GF-D8 (cell line): ENCODE measurements around the gene FAM53B.

Experiments used
- DNase-seq: peaks from one replicate; lab custom pipeline; 2025; lab: John Stamatoyannopoulos, UW

FAM53B gene

DNA sequence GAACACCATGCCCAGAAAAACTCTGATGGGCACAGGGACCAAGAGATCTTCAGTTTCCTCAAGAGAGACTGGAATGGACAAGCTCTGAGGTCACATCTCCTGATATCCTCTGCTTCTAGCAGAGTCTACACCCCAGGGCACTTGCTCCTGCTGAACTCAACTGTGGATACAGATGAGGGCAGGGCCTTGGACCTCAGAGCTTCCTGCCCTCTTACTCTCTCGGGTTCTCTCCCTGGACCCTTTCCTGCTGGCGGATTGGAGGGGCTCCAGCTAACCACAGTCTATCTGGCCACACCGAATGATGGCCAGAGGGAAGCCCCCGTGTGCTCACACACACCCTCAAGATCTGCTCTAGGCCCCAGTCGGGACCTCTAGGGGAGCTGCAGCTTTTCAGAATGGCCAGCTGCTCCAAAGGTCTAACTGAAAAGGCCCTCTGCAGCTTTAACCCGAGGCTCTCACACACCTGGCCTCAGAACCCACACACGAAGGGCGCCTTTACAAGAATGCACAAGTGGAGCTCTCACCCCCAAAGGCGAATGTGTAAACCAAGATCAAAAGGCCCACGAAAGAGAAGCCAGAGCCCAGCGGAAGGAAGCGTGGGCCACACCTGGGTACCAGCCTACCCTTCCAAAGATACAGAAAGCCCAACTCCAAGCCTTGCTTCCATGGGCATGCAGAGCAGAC is 65.5 kb downstream of the FAM53B start:
- DNase-seq: no peak

DNA sequence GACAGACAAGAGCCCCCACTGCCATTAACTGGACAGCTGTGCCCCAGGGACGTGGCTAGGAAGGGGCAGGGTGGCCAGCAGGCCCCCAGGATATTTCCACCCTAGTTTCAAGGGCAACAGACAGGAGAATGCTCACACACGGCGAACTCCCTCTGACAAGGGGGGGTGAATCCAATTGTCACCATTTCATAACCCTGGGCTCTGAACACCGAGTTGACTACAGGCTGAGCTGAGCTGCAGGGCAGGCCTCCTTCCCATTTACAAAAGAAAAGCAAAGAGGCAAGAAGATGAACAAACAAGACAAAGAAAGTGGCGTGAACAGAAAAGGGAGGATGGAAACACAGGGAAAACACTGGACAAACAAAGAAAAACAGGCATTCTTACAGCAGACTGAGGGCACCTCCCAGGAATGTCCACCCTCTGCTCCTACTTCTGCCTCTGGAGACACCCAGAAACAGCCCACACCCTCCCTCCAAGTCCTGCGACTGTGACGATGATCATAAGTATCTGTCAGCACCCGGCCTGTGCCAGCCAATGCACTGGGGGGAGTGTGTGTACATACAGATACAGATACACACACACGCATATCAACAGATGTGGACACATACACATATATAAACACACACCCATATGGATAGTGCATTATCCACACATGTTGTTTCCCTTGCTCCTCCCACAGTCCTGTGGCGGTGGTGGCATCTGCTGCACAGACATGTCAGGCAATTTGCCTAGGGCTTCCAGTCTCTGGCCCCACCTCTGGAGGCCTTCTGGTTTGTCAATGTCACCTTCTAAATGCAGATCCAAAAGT is 66.2 kb downstream of the FAM53B start:
- DNase-seq: no peak

DNA sequence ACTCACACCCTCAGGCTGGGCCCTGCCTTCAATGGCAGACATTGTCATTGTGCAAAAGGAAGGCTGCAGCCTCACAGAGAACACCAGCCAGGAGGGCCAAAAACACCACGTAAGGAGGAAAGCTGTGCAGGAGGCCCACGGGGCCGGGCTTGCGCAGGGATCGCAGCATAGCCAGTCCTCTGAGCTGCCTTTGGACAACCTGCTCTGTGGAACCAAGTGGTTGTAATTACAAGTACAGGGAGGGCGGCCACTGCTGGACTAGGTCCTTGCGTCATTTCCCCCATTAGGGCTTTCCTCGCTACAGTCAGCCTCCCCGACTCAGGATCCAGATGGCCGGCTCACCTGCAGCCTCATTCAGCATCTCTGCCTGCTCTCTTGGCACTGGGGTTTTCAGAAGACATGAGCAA is 66.9 kb downstream of the FAM53B start:
- DNase-seq: no peak

DNA sequence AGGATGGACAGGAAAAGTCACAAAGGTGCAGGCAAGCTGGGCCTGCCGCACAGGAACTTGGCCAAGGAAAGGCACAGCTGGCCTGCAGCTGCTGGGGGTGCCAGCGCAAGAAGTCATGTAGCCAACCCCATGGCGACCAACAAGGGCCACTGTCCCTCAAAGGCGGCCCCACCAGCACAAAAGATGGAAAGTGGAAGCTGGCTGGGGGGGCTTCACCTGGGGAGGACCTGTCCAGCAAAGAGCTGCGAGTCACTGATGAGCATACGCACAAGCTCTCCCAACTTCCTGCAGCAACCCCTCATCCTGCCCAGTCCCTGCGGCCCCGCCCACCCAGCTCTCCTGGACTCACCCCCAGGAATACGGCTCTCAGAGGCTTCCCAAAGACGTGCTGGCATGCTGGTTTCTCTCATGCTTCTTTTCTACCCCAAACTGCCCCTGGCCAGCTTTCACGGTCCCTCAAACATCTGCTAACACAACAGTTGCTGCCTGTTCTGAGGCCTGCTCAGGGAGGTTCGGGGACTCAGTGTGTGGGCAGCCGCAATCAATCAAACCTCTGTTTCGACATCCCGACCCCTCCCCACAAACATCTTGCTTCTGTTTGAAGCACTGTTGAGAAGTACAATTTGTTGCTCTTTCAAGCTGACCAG is 67.6 kb downstream of the FAM53B start:
- DNase-seq: no peak

DNA sequence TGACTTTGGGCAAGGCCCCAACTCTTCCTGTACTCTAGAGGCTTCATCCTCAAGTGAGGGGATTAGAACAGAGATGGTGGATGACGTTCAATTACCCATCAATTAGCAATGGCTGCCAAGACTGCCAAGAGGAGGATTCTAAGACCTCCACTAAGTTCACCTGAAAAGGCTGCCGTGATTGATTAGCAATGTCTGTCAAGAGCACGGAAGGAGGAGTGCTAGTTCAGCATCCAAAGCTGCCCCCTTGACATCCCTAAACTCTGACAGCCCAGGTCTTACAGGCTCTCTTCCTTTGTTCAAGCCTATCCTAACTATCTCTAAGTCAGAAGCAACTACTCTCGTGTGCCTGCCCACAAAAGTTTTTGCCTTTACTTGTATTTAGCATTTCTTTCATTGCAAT is 68.4 kb downstream of the FAM53B start:
- DNase-seq: no peak

DNA sequence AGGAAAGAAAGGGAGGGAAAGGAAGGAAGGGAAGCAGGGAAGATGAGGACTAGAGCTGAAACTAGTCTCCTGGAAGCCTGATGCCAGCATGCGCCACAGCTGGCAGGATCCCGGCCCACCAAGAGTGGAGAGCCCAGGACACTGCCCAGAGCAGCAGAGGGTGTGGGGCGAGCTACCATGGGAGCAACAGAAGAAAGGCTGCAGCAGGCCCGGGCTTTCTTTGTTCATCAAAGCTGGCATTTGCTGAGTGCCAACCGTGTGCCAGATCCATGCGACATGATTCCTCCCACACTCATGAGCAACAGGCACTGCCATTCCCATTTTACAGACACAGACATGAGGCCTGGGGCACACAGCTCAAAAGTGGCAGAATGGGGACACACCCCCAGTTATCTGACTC is 68.9 kb downstream of the FAM53B start:
- no peak for DNase-seq

DNA sequence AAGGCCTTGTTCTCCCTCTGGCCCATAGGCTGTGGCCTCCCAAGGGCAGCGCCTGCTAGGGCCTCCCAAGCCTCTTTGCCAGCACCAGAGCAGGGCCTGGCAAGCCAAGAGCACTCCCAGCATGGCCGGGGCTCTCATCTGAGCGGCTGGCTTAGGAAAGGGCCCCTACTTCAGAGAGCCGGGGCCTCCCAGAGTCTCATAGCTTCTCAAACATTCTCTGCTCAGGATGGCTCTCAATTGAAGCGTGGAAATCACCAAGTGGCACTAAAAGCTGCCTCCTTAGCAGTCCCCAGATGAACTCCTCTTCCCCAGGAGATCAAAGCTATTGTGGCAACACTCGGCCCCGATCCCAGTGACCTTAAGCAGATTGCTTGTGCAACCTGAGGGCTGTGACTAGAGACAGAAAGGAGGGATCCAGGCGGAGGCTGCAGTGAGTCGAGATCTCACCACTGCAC is 69.4 kb downstream of the FAM53B start:
- no peak for DNase-seq

DNA sequence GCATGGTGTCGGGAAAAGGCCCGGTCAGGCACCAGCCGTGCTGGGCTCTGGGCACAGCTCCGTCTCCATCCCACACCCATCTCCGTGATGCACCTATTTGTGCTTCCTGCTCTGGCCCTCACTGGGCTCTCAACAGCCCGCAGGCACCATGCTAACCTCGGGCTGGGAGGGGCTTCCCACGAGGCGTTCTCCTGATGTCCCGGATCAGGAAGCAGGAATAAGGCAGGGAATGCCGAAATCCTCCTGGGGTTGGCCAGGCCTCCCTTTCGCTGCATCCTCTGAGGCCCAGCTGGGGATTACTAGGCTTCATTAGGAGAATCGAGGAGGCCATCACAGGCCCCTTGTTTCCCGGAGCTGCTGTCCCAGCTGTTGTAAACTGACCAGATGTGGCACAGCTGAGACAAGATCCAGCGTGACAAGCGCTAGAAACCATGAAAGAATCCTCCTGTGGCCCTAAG is 72.0 kb downstream of the FAM53B start:
- DNase-seq: no peak

DNA sequence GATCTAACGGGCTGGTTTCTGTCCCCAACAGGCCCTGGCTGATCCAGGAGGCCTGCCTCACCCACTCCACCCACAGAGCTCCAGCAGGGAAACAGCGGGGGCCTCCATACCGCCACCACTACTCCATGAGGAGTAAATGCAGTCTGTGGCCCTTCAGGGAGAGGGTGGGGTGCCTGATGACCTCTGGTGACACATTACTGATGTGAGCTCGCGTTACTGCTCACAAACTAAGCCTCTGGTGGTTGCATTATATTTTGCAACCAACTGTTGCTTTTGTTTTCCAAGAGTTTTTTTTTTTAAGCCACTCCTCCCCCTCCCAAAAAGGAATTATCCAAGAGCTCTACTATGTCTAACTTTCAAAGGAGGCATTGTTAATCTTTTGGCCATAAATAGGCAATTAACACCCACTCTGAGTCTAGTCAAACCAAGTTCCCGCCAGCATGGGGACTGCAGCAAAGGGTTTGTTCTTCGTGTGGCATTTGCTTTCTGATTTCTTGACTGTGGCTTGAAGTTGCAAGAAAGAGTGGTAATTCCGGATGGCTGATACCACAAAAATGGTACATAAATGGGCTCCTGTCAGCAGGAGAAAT is 72.6 kb downstream of the FAM53B start:
- DNase-seq: no peak

DNA sequence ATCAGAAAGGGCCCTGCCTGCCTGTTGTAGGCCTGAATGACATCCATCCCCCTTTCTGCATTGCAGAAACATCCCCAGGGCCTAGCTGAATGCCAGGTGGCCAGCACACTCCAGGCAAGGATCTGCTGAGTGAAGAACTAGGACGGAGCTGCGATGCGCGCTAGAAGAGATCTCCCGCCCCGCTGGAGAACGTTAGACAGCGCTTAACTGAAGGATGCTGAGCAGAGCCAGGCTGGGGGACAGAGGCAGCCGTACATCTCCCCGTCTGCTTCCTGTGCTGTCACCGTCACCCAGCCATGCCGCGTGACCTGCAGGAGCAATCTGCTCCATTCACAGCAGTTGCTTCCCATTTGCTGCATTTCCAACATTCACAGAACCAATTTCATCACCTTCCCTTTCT is 73.3 kb downstream of the FAM53B start:
- DNase-seq: no peak

DNA sequence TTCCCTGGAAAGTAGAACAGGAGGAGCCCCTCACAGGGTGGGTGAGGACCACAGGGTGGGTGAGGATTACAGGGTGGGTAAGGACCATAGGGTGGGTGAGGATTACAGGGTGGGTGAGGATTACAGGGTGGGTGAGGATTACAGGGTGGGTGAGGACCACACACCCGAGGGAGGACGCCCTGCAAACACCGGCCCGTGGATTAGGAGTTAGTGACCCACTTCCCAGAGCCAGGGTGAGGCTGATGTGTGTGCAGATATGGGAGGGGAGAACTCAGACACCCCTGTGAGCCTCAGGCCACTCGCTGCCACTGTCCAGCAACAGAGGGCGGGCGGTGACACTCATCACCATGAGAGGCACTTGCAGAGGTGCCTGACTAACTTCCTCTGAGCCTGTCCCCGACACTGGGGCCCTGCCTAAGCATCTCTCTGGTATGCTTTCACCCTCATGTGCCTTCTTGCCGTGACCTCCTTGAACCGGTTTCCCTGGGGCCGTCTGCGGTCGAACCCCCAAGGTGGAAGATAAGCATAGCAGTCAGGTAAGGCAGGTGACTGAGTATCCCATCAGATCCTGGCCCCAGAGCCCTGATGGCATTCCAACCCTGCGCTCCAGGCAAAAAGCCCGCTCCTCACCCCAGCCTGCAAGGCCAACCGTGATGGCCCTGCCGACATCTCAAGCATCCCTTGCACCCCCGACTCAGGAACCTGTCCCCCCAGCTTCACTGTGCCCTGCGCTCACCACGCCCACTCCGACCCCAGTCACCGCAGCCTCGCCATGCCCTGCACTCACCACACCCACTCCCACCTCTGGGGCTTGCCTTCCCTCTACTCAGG is 74.1 kb downstream of the FAM53B start:
- no peak for DNase-seq

DNA sequence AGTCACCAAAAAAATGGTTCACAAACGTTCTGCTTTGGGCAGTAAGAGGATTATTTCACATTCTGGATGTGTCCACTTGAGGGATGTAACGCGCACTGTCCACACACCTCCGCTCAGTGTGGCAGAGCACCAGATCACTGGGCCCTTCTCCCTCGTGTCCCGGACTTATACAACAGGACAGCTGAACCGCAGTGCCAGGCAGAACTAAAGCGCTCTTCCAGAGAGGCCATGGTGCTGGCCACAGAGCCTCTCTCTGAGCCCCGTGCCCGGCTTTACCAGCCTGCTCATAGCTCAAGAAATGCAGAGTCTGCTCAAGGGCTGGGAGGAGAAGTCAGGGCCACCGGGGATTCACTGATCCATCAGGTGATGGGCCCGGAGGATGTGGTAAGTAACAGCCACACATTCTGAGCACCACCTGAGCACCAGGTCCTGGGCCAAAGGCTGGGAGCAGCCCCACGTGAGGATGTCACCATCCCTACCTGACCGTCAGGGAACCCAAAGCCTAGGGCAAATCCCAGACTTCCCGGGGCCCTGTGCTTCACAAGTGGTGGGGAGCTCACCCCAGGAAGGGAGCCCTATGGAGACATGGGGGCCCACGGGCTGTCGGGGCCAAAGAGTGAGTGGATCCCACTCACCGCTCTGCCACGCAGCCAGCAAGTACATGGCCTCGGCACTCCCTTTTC is 74.9 kb downstream of the FAM53B start:
- DNase-seq: no peak

DNA sequence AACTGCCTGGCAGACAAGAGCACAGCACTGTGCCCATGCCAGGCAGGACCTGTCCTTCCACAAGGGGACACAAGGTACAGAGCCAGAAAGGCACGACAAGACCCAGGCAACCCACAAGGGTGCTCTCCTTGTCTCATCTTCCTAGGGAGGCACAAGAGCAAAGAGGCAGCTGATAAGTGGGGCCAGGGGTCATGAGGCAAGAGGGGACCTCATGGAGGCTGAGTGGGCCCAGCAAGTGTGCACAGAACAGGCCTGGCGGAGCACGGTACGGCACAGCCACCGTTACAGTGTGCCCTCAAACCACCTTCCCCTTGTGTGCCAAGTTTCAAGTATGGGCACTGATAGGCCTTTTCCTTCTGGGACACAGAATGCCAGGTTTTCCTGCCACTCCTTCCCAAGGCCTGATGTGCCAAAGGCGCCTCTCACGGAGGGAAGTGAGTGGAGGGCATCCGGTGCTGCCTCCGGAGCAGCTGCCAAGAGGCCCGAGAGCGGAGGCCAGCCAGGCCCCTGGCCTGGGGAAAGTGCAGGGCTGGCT is 75.6 kb downstream of the FAM53B start:
- no peak for DNase-seq

DNA sequence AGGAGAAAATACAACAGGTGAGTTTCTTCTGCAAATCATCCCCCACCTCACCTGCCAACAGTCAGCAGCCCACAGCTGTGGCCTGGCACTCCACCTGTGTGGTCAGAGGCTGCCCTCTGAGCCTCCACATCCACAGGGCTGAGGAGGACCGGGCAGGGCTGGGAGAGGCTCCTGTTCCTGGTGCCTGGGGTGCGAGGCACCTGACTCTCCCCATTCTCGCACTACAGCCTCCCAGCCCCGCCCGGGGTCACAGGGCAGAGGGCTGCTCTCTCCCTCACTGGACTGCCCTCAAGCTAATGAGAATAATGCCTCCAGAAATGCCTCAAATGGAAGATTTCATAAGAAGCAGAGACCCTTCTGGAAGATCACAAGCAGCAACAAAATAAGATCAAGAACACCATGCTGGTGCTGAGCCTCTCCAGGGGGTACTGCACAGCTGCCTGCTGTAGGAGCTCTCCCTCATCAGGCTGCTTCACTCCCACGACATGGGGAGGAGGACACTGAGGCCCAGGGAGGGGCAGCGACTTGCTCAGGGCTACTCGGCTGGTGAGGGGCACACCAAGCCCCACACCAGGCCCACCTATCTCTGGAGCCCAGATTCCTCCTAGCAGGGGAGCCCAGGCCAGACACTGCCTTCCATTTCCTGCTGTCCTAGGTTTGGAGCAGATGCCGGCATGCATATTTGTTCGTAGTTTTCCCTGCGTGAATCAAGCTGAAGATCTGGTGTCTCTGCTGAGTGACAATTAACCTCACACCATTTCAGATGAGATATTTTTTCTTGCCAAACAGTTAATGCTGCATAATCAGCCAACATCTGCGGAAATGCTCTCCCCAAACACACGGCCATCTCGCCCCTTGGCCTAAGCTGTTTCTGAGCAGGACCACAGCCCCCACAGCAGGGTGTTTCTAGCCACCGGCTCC is 76.5 kb downstream of the FAM53B start:
- no peak for DNase-seq

DNA sequence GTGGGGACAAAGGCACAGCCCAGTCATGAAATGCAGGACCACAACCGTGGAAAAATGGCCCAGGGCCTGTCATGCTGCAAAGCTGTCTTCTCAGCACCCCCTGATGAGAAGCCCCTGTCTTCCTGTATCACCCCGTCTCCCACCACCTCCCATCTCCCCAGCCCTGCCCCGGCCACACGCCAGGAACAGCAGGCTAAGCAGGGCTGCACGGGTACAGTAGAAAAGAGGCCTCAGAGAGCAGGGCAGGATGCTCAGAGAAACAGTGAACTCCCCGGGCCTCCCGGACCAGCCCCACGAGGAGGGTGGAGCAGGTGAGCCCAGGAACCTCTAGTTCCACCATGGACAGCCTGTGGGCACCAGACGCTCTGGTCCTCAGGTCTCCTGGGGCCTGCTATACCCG is 77.7 kb downstream of the FAM53B start:
- DNase-seq: no peak

DNA sequence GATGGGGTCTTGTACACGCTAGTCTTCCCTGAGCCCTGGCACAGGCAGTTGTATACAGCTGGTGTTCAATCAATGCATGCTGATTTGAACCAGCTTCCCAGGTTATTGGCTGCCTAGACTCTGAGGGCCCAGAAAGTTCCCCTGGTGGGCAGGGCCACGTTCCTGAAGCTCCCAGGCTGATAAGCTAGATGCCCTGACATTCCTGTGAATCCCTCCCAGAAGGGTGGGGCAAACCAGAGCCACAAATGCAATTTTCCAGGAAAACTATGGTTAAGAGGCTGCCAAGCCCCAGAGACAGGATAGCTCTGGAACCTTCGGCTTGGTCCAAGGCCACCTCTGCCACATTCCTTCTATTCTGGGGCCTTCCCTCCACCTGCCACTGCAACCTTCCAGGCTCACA is 78.2 kb downstream of the FAM53B start:
- DNase-seq: no peak

DNA sequence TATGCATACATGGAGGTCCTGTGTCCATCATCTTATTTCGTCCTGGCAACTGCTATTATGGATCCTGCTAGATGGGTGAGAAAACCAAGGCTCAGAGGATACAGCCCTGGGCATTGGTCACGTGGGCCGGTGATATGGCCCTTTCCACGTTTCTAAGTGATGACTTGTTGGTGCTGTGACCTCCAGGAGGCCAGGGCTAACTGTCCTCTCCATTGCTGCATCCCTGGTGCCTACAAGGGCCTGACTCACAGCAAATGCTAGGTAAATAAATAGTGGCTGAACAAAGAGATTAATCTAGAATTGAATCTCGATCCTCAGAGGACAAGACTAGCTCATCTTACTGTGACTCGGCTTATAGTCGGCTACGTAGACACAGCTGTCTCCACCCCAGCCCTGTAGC is 78.6 kb downstream of the FAM53B start:
- no peak for DNase-seq

DNA sequence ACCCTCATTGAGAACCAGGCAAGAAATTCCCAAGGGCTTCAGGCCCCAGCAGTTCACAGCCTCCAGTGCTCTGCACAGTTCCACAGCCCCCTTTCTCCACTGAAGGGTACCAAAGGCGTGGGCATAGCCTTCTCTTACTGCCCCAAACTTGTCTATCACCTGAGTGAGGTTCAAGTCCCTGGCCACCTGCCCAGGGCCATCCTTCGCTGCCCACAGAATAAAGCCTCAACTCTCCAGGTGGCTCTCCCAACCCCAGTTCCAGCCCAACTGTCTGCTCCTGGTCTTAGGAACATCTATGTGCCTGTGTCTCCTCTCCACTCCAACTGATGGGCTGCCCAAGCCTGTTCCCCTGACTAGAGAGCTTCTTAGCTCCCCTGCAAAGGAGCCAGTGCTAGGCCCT is 79.1 kb downstream of the FAM53B start:
- DNase-seq: no peak

DNA sequence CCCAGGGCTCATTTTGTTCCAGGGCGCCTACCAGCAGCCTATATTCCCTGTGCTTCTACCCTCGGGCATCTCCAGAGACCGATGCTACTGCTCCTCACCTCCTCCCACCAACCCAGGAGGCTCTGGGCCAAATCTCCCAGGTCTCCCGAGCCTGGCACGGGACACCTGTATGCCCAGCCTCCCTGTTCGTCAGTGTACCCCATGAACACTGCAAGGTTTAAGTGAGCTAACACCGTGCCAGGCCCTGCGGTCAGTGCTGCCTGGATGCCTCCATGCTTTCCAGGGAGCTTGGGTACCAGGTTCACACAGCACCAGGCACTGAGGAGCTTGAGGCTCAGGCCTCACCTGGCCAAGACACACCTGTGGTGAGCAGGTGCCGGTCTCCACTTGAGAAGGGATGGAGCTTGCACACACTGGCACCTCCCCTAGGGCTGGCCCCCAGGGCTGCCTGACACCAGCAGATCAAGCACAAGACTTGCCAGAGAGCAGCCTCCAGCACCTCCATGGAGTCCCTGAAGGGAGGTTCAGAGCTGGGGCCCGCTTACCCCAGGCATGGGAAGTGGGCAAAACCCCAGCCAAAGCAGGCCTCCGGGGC is 80.3 kb downstream of the FAM53B start:
- DNase-seq: no peak
